Activated naive CD8-positive, alpha-beta T cell treated with anti-CD3 and anti-CD28 coated beads for 36 hours (primary cell): Measurements from ENCODE around the gene WNT6. TPM values are rescaled to one million over a fixed set of nuclear protein-coding genes. Genes with fewer than 3 reads are reported as not detected.

Source experiments
- DNase-seq: peaks from one replicate; pipeline ENCODE4 v3.0.0; 2021
- H3K27ac Mint-ChIP-seq: one replicate; pipeline ENCODE4 v1.8.0; 2022; ENCODE audit warnings: mild to moderate bottlenecking, moderate library complexity, mixed read lengths
- H3K27me3 Mint-ChIP-seq: one replicate; pipeline ENCODE4 v1.8.0; 2022; ENCODE audit warnings: mild to moderate bottlenecking, mixed read lengths
- H3K36me3 Mint-ChIP-seq: one replicate; pipeline ENCODE4 v1.8.0; 2021; ENCODE audit warnings: mild to moderate bottlenecking, mixed read lengths
- H3K4me1 Mint-ChIP-seq: one replicate; pipeline ENCODE4 v1.8.0; 2021; ENCODE audit warnings: mixed read lengths
- H3K4me3 Mint-ChIP-seq: one replicate; pipeline ENCODE4 v1.8.0; 2022; ENCODE audit warnings: mild to moderate bottlenecking, moderate library complexity, mixed read lengths
- H3K9me3 Mint-ChIP-seq: one replicate; pipeline ENCODE4 v1.8.0; 2022; ENCODE audit warnings: mixed read lengths
- total RNA-seq, 2 experiments: library from RNA; stranded (reverse); gene quantifications; one replicate each; pipeline ENCODE4 v1.2.3, GENCODE V29; 2021

The WNT6 gene
- total RNA-seq, 2 experiments from 2014 or later = 0.21 TPM; not detected in 1

DNA sequence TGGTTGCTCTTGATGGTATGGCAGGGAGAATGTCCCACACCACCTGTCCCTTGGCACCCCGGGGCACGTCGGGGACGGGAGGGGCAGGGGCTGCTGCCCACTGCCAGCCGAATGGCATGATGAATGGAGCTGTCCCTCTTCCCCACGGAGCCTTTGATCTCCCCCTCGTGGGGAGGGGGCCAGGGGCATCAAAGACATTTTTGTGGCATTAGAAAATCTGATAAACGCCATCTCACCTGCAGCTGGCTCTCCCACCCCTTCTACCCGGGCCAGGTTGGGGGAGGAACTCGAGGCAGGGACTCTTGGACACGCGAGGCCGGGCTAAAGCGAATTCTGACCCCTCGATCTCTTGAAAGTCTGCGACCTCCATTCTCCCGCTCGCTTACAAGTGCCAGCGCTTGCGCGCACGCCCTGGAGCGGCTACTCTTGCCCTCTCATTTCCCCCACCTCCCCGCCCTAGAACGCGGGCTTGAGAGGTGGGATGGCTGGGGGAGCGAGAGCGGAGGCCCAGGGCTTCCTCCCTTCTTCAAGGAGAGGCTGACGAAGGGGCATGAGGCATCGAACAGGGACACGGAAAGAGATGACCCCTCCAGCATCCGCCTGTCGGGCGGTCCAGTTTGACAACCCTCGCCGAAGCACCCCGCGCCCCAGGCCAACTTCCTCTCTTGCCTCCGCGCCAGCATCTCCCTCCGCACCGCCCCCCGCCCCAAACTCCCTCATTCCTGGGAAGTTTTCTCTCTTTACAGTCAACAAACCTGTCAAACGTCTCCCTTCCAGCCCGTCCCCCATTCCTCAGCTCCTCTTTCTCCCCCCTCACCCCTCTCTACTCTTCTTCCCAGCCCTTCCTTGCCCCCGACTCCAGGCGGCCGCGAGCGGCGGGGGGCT is 692 bp upstream of the WNT6 start:
- no peak for DNase-seq

DNA sequence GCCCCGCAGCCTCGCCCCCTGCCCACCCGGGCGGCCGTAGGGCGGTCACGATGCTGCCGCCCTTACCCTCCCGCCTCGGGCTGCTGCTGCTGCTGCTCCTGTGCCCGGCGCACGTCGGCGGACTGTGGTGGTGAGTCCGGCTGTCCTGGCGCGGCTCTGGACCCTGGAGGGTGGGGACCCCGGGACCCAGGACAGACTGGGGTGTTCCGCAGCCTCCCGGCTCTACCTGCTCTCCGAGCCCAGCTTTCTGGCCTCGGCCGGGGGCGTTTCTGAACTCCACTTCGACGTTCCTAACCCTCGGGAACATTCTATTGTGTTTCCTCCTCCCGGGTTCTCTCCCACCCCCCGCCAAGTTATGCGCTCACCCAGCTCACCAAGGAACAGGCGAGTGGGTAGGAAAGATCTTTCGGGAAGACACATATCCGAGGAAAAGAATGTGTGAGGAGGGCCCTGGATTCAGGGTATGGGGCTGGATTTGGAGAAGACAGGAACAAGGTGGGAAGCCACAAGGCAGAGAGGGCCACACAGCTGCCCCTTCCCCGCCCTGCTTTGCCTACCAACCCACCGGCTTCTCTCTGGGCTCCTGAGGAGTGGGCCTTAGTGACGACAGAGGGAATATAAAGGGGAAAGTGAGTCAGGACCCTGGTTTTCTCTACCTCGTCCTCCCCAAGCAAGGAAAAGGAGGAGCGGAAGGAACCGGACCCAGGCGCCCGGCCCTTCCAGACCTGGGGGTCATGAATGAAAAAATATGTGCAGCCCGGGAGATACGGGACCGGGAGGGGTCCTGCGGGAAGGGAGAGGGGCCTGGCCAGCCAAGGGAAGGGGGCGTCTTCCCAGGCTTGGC is 605 bp downstream of the WNT6 start:
- peaks cover 15% of the 10 kb centered on the region for H3K4me1 Mint-ChIP-seq
- peaks cover 90% of the 10 kb centered on the region for H3K27me3 Mint-ChIP-seq
- no peak overlapping the region for H3K27ac Mint-ChIP-seq
- DNase-seq = no peak
- peak overlapping the region; percentile 46 for H3K4me3 Mint-ChIP-seq
- no peaks in the 10 kb centered on the region for H3K9me3 Mint-ChIP-seq
- no peaks in the 10 kb centered on the region for H3K36me3 Mint-ChIP-seq

More for the DNA sequence above, 692 bp upstream of the WNT6 start:
- H3K4me3 Mint-ChIP-seq = peak overlapping the region; percentile 44
- no peak overlapping the region for H3K27ac Mint-ChIP-seq
- peaks cover 15% of the 10 kb centered on the region for H3K4me1 Mint-ChIP-seq
- no peaks in the 10 kb centered on the region for H3K36me3 Mint-ChIP-seq
- H3K9me3 Mint-ChIP-seq = no peaks in the 10 kb centered on the region
- H3K27me3 Mint-ChIP-seq = peaks cover 92% of the 10 kb centered on the region

DNA sequence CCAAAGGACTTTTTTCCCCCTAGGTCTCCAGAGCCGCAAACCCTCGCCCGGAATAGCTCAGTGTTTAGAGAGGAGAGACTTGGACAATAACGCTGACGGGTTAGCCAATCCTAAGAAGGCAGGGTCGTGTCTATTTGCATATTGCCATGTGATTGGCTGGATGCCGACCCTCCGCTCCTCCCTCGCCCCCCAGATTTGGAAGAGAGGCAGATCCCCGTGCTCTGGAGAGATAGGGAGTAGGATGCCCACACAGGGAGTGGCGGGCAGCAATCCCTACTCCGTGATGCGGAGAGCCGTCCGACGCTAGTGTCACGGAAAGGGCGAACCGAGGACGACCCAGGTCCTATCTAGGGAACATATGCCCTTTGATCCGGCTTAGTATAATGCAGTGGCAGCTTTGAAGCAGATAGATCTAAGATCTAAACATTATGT is 1.4 kb downstream of the WNT6 start:
- DNase-seq = no peak
- H3K27me3 Mint-ChIP-seq = peaks cover 85% of the 10 kb centered on the region

DNA sequence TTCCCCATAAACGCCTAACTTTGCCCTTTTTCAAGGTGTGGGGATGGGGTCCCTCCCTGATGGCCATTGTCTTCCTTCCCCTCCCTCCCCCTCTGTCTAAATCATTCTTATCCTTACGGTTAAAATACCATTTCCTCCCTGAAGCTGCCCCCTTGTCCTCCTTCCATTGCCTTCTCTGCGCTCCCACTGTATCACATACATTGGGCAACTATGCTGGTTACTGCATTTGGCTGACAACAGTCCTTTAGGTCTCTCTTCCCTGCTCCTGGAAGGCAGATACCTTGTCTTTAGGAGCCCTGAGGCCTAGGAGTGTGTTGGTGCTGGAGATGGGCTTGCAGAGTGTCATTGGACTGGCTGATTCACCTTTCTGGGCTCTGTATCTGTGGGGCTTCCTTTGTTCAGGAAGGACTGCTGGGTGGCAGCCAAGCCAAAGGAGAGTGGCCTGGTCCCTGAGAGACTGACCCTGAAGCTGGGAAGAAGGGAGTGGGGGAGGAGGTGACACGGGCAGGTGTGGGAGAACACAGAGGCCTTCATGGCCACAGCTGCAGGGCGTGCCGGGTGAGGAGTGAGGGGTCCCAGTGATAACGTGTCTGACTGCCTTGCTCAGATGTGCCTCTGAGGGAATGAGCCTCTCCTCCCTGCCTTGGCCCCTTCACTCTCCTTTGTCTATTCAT is 2.2 kb downstream of the WNT6 start:
- Mint-ChIP-seq H3K27me3 (peaks cover 77% of the 10 kb centered on the region), H3K9me3 (no peaks in the 10 kb centered on the region), H3K4me1 (peaks cover 12% of the 10 kb centered on the region), H3K27ac (no peak overlapping the region), H3K4me3 (no peak overlapping the region), H3K36me3 (no peaks in the 10 kb centered on the region)
- DNase-seq = no peak

More for the DNA sequence above, 1.4 kb downstream of the WNT6 start:
- Mint-ChIP-seq H3K27ac (no peak overlapping the region), H3K4me1 (peaks cover 15% of the 10 kb centered on the region), H3K36me3 (no peaks in the 10 kb centered on the region), H3K9me3 (no peaks in the 10 kb centered on the region), H3K4me3 (no peak overlapping the region)

DNA sequence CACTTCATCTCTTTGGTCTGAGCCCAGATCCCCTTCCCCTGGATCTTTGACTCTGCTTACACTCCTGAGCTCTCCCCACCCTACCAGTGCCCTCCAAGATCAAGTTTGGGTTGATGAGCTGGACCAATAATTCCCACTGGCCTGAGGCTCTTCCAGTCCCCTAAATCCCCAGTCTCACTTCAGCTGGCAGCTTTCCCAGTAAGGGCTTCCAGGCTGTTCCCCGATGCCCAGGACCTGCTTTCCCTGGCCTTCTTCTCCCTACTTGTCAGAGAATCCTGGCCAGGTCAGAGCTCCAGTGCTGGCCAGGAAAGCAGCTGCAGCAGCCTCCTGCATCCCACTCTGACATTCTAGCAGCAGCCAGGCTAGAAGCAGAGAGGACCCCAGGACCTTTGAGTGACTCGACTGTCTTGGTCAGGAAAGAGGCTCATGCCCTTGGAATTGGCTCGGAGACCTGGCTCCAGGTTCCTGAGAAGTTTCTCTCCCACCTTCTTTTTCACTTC is 3.5 kb downstream of the WNT6 start:
- peaks cover 64% of the 10 kb centered on the region for H3K27me3 Mint-ChIP-seq

DNA sequence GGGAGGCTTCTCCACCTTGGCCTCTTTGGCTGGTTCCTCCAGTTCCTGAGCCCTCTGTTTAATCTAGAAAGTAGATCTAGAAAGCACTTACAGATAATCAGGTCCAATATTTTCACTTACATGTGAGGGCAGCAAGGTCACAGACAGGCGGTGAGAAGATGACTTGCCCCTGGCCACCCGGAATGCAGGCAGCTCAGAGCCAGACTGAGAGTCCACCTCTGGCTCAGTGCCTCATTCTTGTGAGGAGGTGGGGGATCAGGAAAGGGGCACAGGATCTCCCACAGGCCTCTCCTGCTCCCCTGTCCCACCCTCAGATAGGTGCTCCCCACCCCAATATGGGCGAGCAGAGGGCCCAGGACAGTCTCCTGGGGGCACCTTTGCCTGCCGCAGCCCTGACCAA is 5.8 kb downstream of the WNT6 start:
- peaks cover 64% of the 10 kb centered on the region for H3K27me3 Mint-ChIP-seq
- no peak overlapping the region for H3K27ac Mint-ChIP-seq
- H3K4me1 Mint-ChIP-seq = peaks cover 8% of the 10 kb centered on the region
- H3K36me3 Mint-ChIP-seq = no peaks in the 10 kb centered on the region
- DNase-seq = no peak
- no peak overlapping the region for H3K4me3 Mint-ChIP-seq
- H3K9me3 Mint-ChIP-seq = no peaks in the 10 kb centered on the region

More for the DNA sequence above, 3.5 kb downstream of the WNT6 start:
- no peaks in the 10 kb centered on the region for H3K9me3 Mint-ChIP-seq
- no peaks in the 10 kb centered on the region for H3K36me3 Mint-ChIP-seq
- no peak overlapping the region for H3K27ac Mint-ChIP-seq
- no peak overlapping the region for H3K4me3 Mint-ChIP-seq
- H3K4me1 Mint-ChIP-seq = peaks cover 12% of the 10 kb centered on the region
- DNase-seq = no peak

DNA sequence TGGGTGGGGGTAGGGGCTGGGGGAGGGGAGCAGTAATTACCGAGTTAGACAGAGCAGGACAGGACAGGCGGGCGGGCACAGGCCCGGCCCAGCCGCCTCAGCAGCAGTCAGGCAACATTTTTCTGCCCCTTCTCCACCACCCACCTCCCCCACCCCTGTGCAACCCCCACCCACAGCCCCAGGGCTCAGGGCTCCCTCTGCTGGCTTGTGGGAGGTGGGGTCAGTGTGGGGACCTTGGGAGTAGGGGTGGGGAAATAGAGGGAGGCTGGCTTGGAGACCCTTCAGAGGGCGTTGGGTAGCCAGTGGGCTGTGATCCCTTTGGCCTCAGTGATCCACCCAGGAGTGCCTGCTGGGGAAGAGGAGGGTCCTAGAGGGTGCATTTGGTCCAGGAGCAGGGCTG is 6.4 kb downstream of the WNT6 start:
- no peaks in the 10 kb centered on the region for H3K36me3 Mint-ChIP-seq
- H3K27ac Mint-ChIP-seq = no peak overlapping the region
- H3K27me3 Mint-ChIP-seq = peaks cover 63% of the 10 kb centered on the region
- no peaks in the 10 kb centered on the region for H3K9me3 Mint-ChIP-seq
- H3K4me1 Mint-ChIP-seq = peaks cover 4% of the 10 kb centered on the region
- DNase-seq = no peak
- H3K4me3 Mint-ChIP-seq = no peak overlapping the region

DNA sequence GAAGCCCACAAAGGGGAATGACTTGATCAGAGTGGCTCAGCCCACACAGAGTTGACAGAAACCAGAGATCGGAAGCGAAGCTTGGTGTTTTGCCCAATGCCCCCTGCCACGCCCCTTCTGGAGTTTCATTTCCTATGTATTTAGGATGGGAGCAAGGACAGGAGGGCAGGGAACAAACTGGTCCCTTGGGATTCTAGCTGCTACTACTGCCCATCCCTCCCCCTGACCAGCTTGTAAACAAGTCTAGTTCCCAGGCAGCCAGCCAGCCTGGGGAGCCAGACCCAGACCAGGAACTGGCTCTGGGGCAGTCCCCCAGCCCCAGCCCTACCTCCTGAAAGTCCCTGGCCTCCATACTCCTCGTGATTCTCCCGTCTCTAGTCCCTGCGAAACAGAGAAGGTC is 8.3 kb downstream of the WNT6 start:
- H3K4me1 Mint-ChIP-seq = peaks cover 11% of the 10 kb centered on the region

DNA sequence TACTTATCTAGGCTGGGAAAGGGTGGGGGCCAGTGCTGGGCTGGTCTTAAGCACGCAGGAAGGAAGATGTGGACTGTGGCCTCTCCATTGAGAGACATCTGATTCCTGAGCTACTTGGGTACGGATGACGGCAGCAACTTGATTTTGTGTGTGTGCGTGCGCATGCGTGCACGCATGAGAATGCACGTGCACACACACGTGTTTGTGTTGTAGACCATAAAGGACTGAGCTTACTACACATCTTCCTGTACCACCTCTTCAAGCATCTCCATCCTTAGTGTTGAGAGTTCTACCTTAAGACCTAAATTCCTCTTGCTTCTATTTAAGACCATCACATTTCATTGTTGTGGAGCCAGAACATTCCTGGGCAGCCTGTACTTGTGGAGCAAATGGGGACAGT is 9.5 kb downstream of the WNT6 start:
- DNase-seq = no peak
- Mint-ChIP-seq H3K36me3 (no peaks in the 10 kb centered on the region), H3K9me3 (no peaks in the 10 kb centered on the region), H3K27ac (no peak overlapping the region), H3K4me3 (no peak overlapping the region), H3K4me1 (peaks cover 15% of the 10 kb centered on the region), H3K27me3 (peaks cover 60% of the 10 kb centered on the region)

More for the DNA sequence above, 8.3 kb downstream of the WNT6 start:
- Mint-ChIP-seq H3K4me3 (no peak overlapping the region), H3K27me3 (peaks cover 61% of the 10 kb centered on the region), H3K9me3 (no peaks in the 10 kb centered on the region), H3K36me3 (no peaks in the 10 kb centered on the region), H3K27ac (no peak overlapping the region)
- no peak for DNase-seq

DNA sequence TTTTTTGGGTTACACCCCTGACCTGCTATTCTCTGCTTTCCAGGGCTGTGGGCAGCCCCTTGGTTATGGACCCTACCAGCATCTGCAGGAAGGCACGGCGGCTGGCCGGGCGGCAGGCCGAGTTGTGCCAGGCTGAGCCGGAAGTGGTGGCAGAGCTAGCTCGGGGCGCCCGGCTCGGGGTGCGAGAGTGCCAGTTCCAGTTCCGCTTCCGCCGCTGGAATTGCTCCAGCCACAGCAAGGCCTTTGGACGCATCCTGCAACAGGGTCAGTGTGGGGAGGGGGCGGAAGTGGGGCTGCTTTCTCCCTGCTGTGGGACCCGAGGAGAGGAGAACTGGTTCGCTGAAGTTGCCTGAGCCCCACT is 11.4 kb downstream of the WNT6 start:
- Mint-ChIP-seq H3K4me3 (peak overlapping the region; percentile 52), H3K4me1 (peaks cover 17% of the 10 kb centered on the region), H3K36me3 (no peaks in the 10 kb centered on the region), H3K9me3 (no peaks in the 10 kb centered on the region), H3K27ac (no peak overlapping the region), H3K27me3 (peaks cover 67% of the 10 kb centered on the region)
- DNase-seq = no peak

DNA sequence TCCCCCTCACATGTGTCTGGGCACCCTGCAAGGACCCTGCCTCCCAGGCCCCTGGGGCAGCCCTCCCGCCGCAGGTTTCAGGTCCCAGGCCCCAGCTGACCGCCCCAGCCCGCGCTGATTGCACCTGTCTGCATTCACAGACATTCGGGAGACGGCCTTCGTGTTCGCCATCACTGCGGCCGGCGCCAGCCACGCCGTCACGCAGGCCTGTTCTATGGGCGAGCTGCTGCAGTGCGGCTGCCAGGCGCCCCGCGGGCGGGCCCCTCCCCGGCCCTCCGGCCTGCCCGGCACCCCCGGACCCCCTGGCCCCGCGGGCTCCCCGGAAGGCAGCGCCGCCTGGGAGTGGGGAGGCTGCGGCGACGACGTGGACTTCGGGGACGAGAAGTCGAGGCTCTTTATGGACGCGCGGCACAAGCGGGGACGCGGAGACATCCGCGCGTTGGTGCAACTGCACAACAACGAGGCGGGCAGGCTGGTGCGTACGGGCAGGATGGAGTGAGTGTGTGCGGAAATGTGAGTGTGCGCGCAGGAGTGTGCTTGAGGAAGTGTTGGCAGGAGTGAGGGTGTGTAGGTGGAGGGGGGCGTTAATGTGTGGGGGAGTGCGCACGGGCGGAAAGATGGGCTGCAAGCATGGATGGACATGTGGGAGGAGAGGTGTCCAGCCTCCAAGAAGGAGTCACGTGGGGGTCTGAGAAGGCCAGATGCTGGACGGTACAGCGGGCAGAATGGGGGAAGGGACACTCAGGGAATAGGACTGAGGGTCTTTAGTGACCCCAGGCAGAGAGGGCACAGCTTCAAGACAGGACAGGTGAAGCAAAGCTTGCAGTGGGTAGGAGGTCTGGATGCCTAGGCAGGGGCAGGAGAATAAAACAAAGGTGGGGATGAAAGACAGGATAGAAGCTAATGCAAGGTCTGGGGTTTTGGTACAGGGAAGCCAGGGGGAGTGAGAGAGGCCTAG is 12.0 kb downstream of the WNT6 start:
- Mint-ChIP-seq H3K27me3 (peaks cover 72% of the 10 kb centered on the region), H3K4me1 (peaks cover 18% of the 10 kb centered on the region), H3K9me3 (no peaks in the 10 kb centered on the region), H3K27ac (no peak overlapping the region), H3K36me3 (no peaks in the 10 kb centered on the region), H3K4me3 (peak overlapping the region; percentile 66)
- no peak for DNase-seq

DNA sequence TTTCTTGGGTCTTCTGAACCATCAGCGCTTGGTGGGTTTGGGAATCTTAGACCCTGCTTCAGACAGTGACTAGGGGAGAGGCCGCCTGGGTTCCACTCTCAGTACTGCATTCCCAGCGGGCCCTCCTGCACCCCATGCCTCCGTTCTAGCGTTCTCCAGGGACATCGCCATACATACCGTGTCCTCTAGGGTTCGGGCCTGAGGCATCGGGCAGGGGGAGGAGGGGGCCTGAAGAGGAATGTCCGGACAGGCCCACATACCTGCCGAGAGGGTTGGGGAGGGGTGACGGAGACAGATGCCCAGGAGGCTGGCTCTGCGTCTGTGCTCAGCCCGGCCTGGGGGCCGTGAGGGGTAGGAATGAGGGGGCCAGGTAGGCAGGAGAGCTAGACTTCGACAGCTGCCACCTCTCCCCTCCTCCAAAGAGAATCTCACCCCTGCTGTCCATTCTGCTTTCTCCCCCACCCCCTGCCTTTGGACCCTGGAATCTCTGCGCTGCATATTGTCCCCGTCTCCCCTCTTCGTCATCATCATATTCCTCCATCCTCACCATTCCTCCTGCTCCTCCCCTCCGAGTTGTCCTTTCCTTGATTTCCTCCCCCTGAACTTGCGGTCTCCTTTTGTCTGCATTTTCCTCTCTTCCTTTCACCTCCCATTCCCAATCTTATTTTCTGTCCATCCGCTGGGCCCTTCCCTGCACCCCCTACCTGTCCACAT is 13.2 kb downstream of the WNT6 start:
- no peak overlapping the region for H3K27ac Mint-ChIP-seq
- H3K27me3 Mint-ChIP-seq = peaks cover 74% of the 10 kb centered on the region
- H3K4me3 Mint-ChIP-seq = peak overlapping the region; percentile 24
- no peaks in the 10 kb centered on the region for H3K9me3 Mint-ChIP-seq
- H3K4me1 Mint-ChIP-seq = peaks cover 24% of the 10 kb centered on the region
- no peak for DNase-seq
- no peaks in the 10 kb centered on the region for H3K36me3 Mint-ChIP-seq

DNA sequence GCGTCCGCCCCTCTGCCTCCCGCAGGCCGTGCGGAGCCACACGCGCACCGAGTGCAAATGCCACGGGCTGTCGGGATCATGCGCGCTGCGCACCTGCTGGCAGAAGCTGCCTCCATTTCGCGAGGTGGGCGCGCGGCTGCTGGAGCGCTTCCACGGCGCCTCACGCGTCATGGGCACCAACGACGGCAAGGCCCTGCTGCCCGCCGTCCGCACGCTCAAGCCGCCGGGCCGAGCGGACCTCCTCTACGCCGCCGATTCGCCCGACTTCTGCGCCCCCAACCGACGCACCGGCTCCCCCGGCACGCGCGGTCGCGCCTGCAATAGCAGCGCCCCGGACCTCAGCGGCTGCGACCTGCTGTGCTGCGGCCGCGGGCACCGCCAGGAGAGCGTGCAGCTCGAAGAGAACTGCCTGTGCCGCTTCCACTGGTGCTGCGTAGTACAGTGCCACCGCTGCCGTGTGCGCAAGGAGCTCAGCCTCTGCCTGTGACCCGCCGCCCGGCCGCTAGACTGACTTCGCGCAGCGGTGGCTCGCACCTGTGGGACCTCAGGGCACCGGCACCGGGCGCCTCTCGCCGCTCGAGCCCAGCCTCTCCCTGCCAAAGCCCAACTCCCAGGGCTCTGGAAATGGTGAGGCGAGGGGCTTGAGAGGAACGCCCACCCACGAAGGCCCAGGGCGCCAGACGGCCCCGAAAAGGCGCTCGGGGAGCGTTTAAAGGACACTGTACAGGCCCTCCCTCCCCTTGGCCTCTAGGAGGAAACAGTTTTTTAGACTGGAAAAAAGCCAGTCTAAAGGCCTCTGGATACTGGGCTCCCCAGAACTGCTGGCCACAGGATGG is 14.0 kb downstream of the WNT6 start:
- Mint-ChIP-seq H3K27me3 (peaks cover 71% of the 10 kb centered on the region), H3K9me3 (no peaks in the 10 kb centered on the region), H3K36me3 (no peaks in the 10 kb centered on the region), H3K27ac (no peak overlapping the region), H3K4me3 (peak overlapping the region; percentile 24), H3K4me1 (peaks cover 24% of the 10 kb centered on the region)
- DNase-seq = no peak
